Epithelial cell of prostate (primary cell): ENCODE results near the gene TDRD7.

Experiments
- DNase-seq: peaks from one replicate; pipeline ENCODE4 v3.0.0-alpha.2; 2011; ENCODE audit warnings: low read depth, low spot score
- H3K27ac ChIP-seq: fragments of 450-650 bp; 2 replicates; pipeline ENCODE4 v1.5.1; 2017; ENCODE audit warnings: mild to moderate bottlenecking

Gene TDRD7, protein sequence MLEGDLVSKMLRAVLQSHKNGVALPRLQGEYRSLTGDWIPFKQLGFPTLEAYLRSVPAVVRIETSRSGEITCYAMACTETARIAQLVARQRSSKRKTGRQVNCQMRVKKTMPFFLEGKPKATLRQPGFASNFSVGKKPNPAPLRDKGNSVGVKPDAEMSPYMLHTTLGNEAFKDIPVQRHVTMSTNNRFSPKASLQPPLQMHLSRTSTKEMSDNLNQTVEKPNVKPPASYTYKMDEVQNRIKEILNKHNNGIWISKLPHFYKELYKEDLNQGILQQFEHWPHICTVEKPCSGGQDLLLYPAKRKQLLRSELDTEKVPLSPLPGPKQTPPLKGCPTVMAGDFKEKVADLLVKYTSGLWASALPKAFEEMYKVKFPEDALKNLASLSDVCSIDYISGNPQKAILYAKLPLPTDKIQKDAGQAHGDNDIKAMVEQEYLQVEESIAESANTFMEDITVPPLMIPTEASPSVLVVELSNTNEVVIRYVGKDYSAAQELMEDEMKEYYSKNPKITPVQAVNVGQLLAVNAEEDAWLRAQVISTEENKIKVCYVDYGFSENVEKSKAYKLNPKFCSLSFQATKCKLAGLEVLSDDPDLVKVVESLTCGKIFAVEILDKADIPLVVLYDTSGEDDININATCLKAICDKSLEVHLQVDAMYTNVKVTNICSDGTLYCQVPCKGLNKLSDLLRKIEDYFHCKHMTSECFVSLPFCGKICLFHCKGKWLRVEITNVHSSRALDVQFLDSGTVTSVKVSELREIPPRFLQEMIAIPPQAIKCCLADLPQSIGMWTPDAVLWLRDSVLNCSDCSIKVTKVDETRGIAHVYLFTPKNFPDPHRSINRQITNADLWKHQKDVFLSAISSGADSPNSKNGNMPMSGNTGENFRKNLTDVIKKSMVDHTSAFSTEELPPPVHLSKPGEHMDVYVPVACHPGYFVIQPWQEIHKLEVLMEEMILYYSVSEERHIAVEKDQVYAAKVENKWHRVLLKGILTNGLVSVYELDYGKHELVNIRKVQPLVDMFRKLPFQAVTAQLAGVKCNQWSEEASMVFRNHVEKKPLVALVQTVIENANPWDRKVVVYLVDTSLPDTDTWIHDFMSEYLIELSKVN

DNA sequence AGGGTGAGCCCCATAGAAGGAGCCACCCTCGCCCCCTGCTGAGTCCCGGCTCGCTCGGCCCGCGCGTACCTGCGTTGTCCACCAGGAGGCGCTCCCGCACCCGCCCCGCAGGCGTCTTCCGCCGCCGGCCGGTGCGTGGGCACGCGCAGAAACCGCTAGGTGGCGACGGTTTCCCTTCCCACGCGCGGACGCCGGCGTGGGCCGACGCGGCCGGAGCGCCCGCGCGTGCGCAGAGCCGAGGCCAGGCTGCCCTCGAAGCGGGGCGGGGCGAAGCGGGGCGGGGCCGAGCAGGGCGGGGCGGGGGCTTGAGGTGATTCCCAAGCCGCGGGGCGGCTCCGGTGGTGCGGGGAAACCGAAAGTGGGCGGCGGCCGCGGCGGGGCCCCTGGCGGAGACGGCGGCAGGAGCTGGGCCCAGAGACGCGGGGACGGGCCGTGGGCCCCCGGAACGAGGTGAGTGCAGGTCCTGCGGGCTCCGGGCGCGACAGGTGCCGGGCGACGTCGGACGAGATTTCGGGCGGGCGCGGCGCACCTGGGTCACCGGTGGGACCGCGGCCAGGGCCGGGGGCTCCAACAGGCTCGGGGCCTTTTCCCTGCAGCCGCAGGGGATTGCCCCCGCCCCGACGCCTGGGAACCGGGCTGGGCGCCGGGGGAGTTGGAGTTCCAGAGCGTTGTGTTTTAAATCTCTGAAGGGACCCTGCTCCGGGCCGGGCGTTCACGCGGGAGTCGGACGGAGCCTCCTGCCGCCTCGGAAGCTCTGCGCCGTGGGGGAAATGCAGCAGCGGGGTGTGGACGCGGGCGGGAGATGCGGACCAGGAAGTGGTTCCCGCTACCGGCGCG, at the start of gene TDRD7:
Gene TDRD7, plus strand, starts transcription at position 308 of the 837 bp plus-strand sequence. CDS start 16,370 bp downstream, outside the sequence.
- no peak within 1 kb of the TSS for H3K27ac ChIP-seq
- DNase-seq, result no peak

DNA sequence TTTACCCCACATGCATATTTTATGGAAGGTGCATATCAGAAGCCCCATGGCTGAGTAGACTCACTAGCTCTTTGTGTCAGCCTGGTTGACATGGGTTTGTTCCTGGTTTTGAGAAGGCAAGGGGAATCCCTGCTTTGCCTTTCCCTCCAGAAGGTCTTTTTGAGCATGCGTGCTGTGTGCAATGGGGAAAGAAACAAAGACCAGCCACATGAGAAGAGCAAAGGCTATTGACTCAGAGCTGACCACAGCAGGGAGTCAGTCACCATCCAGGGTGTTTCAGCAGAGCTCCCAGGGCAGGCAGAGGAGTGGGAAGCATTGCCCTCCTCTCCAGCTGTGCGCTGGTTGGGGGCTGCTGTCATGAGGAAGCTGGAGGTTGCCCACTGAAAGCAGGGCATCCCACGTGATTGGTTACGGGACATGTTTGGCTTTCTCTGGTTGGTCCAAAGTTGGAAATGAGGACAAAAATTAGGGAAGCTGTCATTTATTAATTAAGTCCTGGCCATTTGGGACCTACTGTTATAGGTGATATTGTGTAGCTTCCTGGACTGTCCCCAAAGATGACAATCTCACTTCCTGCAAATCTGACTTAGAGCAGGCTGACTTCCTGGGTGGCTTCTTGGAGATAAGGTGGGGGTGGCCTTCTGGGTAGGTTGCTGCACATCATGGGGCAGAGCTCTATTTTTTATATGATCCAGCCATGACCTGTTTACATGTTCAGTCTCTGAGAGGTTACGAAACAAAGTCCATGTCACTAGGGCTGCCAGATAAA, 48.9 kb upstream of the TDRD7 start:
- no peak overlapping the region for H3K27ac ChIP-seq
- no peak for DNase-seq

DNA sequence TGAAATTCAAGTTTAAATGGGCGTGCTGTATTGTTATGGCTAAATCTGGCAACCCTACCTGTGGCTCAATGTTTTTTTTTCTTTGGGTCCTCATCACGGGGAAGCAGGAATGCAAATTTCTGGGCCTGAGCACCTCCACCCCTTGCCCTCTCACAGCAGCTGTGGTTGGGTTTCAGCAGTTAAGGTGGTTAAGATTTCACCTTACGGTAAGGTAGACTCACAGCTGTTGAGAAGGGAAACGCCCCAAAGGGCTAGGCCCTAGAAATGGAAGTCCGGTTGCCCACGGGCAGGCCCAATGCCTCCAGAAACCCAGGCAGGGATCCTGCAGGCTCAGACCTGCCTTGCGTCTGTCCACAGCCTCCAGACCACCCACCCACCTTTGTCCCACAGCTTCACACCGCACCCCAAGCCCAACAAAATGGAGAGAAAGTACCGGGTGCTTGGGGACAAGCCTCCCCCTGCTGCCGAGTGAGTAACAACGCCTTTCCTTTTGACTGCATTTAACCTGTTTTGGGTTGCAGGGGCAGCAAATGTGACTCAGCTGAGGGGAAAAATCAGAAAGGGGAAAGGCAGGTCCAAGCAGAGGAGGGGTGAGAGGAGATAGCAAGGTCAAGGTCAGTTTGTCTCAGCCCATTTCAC, 48.1 kb upstream of the TDRD7 start:
- no peak for DNase-seq
- H3K27ac ChIP-seq, result no peak overlapping the region

DNA sequence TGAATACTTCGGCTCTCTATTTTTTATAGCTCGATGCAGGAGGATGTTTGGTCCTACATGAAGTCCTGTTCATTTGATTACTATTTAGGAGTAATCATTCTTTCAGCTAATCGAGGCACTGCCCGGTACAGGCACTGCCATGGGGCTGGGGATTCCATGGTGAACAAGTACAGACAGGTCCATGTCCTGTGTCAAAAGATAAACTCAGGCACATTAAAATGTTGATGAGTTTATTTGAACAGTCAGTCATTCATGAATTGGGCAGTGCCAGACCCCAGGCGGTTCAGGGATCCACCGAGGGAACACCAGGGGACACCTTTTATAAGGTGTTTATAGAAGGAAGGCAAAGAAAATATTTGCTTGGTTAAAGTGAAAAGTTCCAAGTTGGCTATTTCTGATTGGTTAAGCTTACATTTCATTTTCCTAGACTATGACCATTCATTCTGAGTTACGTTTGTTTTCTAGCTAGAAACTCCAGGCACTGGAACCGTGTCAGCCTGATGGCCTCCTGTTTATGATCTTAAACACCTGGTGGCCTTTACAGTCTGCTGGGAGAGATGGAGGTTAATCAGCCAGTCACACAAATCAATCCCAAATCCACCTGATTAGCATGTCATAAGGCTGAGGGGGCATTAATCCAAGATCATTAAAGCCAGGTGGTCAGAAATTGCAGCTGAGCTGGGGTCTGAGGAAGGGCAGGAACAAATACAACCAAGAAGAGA, 47.0 kb upstream of the TDRD7 start:
- no peak for DNase-seq
- no peak overlapping the region for H3K27ac ChIP-seq

DNA sequence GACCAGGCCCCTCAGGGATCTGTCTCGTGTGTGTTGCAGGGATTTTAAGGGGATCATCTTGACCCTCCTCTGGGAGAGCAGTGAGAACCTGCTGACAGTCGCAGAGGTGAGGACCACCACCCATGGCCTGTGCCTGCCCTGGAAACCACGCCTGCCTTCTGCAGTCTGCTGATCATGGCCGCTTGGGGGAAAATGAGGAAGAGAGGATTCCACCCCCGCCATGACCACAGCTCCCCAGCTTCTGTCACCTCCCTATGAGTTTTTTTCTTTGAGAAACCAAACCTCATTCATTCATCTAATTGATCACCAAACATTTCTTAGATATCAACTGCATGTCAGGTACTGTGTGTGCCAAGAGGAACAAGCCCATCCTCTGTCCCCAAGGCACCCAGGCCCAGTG, 46.3 kb upstream of the TDRD7 start:
- DNase-seq, result no peak
- H3K27ac ChIP-seq, result no peak overlapping the region

DNA sequence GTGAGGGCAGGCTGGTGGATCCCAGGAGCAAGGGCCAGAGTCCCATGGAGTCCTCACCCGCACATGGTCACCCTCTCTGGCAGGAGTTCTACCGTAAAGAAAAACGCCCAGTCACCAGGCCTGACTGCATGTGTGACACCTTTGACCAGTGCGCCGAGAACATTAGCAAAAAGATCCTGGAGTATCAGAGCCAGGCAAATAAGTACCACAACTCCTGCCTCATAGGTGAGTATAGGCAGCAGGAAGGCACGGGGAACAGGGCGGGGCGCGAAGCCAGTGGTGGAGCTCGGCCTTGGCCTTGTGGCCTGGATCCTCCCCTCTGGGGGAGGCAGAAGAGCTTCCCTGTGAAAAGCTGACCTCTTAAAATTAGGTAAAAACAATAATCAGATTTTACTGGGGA, 45.4 kb upstream of the TDRD7 start:
- H3K27ac ChIP-seq, result no peak overlapping the region
- DNase-seq, result no peak

DNA sequence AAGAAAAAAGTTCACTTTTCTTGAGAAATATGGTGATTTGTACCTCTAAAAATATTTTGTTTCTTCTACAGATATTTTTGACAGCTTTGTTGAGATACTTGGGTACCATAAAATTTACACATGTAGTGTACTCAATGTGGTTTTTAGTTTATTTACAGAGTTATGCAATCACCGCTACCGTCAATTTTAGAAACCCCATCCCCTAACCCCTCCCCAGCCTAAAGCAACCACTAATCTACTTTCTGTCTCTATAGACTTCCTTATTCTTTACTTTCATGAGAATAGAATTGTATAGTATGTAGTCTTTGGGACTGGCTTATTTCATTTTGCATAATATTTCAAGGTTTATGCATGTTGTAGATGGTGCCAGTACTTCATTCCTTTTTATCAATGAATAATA, 45.0 kb upstream of the TDRD7 start:
- no peak for DNase-seq
- no peak overlapping the region for H3K27ac ChIP-seq

DNA sequence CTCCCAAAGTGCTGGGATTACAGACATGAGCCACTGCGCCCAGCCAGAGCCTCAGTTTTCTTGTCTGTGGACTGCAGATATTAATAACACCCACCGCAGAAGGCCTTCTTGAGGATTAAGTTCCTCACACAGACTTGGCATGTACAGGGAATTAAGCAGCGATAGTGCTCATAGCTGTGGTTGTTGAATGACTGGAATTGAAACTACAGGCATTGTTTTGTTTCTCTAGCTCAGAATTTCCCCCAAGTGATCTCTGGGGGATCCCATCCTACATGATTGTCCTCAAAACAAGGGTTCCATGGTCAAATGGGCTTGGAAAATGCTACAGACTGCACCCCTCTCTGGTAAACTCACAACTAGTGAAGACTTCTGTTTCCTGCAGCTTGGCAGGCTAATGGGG, 44.2 kb upstream of the TDRD7 start:
- DNase-seq, result no peak
- H3K27ac ChIP-seq, result no peak overlapping the region

DNA sequence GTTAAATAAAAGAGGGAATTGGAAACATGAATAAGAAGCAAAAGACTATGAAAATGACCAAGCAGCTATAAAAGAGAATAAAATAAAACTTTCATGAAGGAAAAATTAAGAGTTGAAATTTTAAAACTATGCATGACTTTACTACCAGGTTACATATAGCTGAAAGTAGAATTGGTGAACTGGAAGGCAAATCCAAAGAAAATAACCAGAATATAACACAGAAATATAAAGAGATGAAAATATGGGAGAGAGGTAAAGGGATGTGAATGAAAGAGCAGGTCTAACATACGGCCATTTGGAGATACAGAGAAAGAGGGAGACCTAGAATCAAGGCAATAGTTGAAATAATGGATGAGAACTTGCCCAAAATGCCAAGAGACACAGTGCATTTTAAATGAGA, 42.9 kb upstream of the TDRD7 start:
- no peak for DNase-seq

DNA sequence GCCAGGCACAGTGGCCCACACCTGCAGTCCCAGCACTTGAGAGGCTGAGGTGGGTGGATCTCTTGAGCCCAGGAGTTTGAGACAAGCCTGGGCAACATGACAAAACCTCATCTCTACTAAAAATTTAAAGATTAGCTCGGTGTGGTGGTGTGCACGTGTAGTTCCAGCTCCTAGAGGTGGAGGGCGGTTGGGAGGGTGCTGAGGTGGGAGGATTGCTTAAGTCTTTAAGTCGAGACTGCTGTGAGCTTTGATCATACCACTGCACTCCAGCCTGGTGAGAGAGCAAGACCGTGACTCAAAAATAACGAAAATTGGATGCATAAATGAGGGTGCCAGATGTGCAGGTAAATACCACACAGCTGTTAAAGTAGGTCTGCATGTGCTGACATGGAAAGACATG, 39.3 kb upstream of the TDRD7 start:
- H3K27ac ChIP-seq, result no peak overlapping the region
- DNase-seq, result no peak

More for the DNA sequence above, 42.9 kb upstream of the TDRD7 start:
- H3K27ac ChIP-seq, result no peak overlapping the region

DNA sequence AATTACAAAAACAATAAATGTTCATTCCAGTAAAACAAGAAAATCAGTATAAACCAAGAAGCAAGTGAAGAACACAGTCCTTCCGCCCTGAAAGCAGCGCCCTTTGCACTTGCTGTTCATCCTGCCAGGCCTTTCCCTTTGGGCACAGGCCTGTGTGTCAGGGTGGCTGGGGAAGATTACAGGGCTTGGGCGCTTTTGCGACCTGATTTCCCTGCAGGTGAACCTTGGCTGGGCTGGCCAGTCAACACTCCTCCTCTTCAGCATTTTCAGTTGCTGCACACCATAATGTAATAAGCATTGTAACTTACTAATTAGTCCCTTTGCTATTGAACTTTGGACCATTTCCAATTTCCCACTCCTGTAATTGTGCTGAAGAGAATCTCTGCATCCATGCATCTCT, 38.6 kb upstream of the TDRD7 start:
- no peak for DNase-seq

DNA sequence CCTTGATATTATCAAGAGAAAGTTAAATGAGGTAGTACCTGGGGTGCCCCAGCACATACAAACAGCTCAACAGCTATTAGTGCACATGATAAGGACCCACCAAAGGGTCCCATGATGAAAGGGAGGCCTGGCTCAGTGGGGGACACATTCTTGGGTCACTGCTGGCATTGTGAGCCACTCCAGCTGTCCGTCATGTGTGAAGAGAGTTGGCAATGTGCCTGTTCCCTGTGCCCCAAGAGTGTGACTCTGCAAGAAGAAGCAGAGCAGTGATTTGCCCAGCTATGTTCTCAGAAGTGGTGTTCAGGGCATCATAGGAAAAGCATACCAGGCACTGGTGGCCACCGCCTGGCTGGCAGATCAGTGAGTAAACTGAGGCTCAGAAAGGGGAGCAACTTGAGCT, 37.1 kb upstream of the TDRD7 start:
- no peak overlapping the region for H3K27ac ChIP-seq
- DNase-seq, result no peak

More for the DNA sequence above, 38.6 kb upstream of the TDRD7 start:
- H3K27ac ChIP-seq, result no peak overlapping the region

DNA sequence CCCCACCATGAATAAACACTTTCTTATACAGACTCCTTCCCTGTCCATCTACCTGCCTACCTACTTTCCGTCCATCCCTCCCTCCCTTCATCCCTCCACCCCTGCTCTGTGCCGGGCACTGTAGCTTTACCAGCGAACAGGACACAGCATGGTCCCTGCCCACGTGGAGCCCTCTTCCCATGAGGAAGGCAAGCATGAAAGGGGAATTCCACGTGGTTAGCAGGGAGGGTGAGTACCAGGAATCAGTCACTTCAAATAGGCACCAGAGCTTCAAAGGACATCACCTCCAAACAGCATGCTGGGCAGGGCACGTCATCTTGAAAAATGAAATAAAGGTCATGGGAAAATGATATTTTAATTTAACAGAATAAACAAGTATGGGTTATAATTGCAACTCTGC, 35.0 kb upstream of the TDRD7 start:
- no peak overlapping the region for H3K27ac ChIP-seq
- DNase-seq, result no peak

DNA sequence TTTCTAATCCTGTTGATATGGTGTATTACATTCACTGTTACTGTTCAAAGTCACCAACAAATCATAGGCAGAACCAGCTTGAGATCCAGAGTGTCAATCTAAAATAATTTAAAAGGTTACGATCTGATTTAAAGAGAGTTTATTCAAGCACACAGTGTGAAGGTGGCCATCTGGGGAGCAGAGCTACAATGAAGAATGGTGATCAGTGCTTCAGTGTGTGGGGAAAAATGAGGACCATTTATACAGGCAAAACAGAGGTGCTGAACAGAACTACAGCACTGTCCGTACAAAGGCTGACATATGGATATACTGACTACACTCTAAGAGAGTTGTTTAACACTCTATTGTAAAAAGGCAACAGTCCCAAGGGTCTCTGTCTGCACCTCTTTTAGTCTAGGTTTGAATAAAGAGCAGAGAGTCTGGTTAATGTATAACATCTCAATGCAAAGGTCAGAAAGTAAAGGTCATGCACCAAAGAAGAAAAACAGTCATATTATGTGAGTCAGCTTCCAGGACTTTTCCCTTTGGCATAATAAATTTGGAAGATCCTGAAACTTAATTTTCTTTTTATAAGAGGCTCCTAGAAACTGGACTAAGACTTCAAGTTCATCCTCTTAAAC, 29.7 kb upstream of the TDRD7 start:
- no peak overlapping the region for H3K27ac ChIP-seq
- DNase-seq, result no peak

DNA sequence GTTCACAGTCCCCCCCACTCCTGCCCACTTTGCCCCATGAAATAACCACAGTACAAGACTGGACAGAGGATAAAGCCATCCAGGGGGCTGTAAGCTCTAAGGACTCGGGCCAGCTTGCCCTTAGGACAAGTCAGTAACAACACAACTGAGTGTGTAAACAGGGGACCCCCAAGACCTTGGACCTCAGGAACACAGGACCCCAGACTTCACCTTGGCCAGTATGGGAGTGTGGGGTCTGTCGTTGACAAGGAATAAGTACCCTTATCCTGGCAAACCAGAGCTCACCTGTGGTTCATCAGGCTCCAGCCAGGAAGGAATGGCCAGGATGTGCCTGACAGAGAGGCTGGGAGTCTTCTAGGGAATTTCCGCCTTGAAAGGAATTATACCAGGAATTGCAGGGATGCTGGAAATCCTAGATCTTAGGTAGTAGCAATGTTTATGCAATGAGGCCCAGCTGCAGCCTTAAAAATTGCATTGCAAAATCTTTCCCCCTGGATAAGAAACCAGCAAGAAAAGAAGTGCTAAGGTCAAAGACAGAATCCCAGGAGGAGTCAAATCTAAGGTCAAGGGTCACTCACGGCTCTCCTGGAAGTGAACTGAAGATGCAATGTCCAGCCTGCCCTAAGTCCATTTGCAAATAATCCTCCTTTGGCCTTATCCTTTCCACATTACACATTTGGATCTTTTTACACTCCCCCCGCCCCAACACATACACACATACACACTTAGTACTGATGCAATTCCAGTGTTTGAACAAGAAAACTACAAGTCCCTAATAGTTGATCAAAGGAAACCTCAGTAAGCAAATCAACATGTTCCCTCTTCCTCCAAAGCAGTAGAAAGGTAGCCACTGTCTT, 27.3 kb upstream of the TDRD7 start:
- H3K27ac ChIP-seq, result no peak overlapping the region
- DNase-seq, result no peak

DNA sequence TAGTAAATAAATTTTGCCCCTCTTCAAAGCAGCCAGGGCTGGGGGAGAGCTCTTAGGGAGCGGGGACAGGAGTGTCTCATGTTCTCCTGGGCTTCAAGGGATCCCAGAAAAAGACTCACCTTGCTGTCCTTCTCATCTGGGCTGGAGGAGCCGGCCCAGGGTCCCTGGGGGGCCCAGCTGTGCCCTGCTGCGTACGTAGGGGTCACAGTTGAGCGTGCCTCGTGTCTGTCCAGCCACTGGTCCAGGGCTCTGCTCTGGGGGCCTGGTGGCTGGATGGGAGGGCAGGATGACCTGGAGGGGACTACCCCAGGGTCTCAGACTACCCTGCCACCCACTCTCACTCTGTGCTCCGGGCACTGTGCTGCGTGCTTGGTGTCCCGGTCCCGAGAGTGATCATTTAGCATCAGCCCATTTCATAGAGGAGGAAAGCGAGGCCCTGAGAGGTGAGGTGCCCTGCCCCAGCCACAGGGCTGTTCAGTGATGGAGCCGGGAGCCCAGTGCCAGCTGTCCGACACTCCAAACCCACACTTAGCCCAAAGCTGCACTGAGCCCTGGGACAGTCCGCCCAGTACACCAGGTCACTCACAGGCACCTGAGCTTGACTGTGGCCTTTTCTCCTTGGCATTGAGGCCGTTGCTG, 26.2 kb upstream of the TDRD7 start:
- no peak for DNase-seq
- no peak overlapping the region for H3K27ac ChIP-seq

DNA sequence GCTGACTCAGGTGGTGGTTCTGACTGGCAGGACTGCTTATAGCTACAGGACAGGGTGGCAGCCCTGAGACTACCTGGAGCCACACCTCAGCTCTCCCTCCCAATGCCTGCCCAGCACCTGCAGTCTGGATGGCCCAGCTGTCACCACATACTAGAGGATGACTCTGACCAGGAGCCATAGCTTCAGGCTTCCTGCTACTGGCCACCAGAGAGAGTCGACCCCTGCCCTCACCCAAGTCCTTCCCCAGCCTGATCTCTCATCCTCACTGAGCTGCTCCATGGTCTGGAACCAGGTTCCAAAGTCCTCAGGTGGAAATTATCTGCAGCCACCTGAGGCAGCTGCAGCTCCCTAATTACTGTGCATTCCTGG, 25.6 kb upstream of the TDRD7 start:
- H3K27ac ChIP-seq, result no peak overlapping the region
- DNase-seq, result no peak
